ENCODE data around the gene FAM120B.

FAM120B gene

DNA sequence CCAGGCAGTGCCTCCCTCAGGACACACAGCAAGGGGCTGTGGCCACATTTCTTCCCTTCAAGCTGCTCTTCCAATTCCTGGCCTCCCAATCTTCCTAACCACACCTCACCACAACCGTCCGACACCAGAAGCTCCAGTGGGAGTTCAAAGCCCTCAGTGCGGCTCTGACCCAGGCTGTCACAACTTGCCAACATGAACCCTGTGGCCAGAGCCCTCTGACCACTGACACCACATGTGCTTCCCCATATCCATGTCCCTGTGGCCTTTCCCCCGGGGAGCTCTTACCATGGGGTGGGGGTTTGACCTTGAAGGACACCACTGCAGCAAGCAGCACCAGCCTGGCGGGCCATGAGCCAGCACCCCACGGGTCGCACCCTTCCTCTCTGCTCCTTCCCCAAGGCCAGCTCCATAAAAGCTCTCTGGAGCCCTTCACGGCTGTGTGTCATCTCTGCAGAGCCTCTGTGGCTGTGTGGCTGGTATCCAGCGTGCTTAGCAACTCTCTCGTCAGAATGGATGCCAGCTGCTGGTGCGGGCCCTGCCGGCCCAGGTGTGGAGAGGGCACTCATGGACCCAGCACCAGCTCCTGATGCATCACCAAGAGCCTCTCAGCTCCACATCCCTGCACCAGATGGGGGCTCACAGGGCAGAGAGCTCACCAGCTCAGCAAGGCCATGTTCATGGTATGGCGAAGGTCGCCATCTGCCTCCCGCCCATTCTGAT is 140.4 kb downstream of the FAM120B start:
- TF ChIP-seq FOXP2 (optimal IDR thresholded peaks at IDR 0.05; ENCODE audit: control extremely low read depth, extremely low read length, insufficient read depth), result no peak
- TF ChIP-seq EZH2 (IDR thresholded peaks at IDR 0.05), result no peak
- no peak for TF ChIP-seq POLR2AphosphoS5 (IDR thresholded peaks at IDR 0.05; ENCODE audit: borderline replicate concordance, low read depth, low read length)
- H3K27ac ChIP-seq, result no peak overlapping the region
- H3K9me3 ChIP-seq (ENCODE audit: low read depth, low read length), result no peaks in the 10 kb centered on the region
- H3K36me3 ChIP-seq (ENCODE audit: insufficient read depth, low read length), result no peaks in the 10 kb centered on the region
- H3K9ac ChIP-seq (ENCODE audit: insufficient read length), result no peak overlapping the region
- no peak for DNase-seq (ENCODE audit: low read depth, low spot score)
- H3K4me3 ChIP-seq, result no peak overlapping the region

DNA sequence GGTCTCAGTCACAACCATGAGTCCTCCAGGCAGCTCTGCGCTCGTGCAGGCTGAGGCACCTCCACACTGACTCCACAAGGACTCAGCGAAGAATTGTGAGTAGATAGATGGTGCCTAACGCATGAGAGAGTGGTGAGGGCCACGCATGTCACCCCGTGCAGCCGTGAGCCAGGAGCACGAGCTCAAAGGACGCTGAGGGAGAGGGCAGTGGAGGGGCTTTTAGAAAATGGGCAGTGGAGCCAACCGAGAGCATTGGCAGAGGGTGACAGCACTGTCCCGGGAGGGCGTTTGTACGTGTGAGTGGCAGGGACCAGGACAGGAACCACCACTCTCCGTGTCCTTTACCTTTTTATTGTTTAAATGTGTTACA is 141.0 kb downstream of the FAM120B start:
- Histone ChIP-seq H3K9me3 (ENCODE audit: low read depth, low read length) (no peaks in the 10 kb centered on the region), H3K4me3 (no peak overlapping the region), H3K27ac (no peak overlapping the region), H3K36me3 (ENCODE audit: insufficient read depth, low read length) (no peaks in the 10 kb centered on the region), H3K9ac (ENCODE audit: insufficient read length) (no peak overlapping the region)
- DNase-seq (ENCODE audit: low read depth, low spot score), result no peak
- TF ChIP-seq FOXP2 (optimal IDR thresholded peaks at IDR 0.05; ENCODE audit: control extremely low read depth, extremely low read length, insufficient read depth) (no peak), EZH2 (IDR thresholded peaks at IDR 0.05) (no peak), POLR2AphosphoS5 (IDR thresholded peaks at IDR 0.05; ENCODE audit: borderline replicate concordance, low read depth, low read length) (no peak)

DNA sequence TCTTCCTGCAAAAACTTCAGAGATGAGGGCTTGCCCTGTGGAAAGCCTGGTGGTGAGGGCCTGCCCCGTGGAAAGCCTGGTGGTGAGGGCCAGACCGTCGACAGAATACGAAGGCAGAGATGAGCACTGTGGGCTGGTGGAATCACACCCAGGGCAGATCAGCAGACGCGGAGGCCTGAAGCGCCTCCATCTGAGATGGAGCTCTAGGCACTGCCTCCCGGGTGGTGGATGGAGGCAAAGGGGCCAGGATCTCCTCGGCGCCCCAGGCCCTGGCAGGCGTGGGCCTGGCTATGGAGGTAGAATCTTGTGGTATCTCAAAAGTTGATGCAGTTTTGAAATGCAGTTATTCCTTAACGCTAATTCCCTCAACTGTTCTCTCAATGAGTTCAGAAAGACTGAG is 141.8 kb downstream of the FAM120B start:
- Histone ChIP-seq H3K4me3 (no peak overlapping the region), H3K36me3 (ENCODE audit: insufficient read depth, low read length) (no peaks in the 10 kb centered on the region), H3K9me3 (ENCODE audit: low read depth, low read length) (no peaks in the 10 kb centered on the region), H3K27ac (no peak overlapping the region), H3K9ac (ENCODE audit: insufficient read length) (no peak overlapping the region)
- DNase-seq (ENCODE audit: low read depth, low spot score), result no peak
- no peak for TF ChIP-seq EZH2 (IDR thresholded peaks at IDR 0.05)
- no peak for TF ChIP-seq FOXP2 (optimal IDR thresholded peaks at IDR 0.05; ENCODE audit: control extremely low read depth, extremely low read length, insufficient read depth)
- TF ChIP-seq POLR2AphosphoS5 (IDR thresholded peaks at IDR 0.05; ENCODE audit: borderline replicate concordance, low read depth, low read length), result no peak

DNA sequence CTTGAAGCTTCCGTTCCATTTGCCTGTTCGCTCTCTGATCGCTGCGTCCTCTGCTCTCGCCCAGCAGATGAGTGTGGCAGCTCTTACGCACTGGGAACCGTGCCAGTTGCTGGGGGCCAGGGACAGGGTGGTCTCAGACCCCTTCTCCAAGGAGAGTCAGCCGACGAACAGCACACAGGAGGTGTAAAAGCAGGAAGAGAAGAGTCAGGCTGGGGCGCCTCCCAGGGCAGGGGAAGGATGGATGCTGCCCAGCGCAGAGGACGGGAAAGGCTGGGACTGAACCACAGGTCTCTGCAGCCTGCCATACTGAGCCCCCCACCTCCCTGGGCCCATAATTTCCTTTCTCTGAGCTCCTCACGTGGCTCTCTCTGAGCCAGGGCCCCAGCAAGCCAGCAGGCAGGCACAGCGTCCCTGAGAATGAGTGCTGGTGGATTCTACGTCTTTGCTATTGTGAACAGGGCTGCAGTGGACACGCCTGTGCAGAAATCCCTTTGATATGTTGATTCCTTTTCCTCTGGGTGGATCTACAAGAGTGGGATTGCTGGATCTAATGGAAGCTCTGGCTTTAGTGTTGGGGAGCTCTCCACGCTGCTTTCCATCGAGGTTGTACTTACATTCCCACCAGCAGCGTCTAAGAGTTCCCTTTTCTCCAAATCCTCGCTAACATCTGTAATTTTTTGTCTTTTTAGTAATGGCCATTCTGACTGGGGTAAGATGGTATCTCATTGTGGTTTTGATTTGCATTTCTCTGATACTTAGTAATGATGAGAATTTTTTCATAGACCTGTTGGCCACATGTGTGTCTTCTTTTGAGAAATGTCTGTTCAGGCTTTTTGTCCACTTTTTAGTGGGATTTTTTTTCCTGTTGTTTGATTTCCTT is 142.4 kb downstream of the FAM120B start:
- no peak overlapping the region for H3K4me3 ChIP-seq
- TF ChIP-seq FOXP2 (optimal IDR thresholded peaks at IDR 0.05; ENCODE audit: control extremely low read depth, extremely low read length, insufficient read depth) (no peak), POLR2AphosphoS5 (IDR thresholded peaks at IDR 0.05; ENCODE audit: borderline replicate concordance, low read depth, low read length) (no peak), EZH2 (IDR thresholded peaks at IDR 0.05) (no peak)
- DNase-seq (ENCODE audit: low read depth, low spot score), result no peak
- H3K9ac ChIP-seq (ENCODE audit: insufficient read length), result no peak overlapping the region
- no peaks in the 10 kb centered on the region for H3K36me3 ChIP-seq (ENCODE audit: insufficient read depth, low read length)
- no peak overlapping the region for H3K27ac ChIP-seq
- no peaks in the 10 kb centered on the region for H3K9me3 ChIP-seq (ENCODE audit: low read depth, low read length)

DNA sequence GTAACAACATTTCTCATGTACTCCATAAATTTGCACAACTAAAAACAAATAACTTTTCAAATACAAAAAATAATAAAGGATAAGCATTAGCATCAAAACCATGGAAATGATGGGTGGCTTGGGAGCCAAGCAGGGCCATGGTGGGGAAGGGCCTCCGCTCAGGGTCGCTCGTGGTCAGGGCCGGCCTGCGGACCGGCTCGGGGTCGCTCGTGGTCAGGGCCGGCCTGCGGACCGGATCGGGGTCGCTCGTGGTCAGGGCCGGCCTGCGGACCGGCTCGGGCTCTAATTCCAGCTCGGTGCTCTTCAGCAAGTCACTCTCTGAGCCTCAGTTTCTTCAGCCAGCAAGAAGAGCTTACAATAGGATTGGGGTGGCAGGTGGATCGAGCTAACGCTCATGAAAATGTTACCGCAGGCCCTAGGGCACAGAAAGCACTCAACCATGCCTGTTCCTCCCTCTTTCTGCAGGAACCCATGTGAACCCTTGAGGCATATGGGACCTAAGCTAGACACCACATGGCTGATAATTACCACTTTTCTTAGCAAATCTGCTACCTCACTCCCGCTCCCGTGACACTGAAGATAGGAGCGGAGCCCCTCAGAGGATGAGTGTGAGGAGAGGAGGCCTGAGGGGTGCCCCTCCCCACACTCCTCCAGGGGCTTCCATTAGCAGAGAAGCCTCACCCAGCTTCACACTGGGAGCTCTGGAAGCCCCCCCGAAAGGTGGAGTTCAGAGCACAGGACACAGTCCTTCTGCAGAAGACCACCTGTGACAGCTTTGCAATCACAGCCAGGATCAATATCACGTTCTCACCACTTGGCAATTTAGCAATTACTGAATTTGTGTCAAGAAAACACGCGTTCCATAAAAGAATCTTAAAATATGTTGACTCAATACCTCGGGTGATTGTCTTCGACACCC is 143.5 kb downstream of the FAM120B start:
- Histone ChIP-seq H3K36me3 (ENCODE audit: insufficient read depth, low read length) (no peaks in the 10 kb centered on the region), H3K27ac (no peak overlapping the region), H3K9me3 (ENCODE audit: low read depth, low read length) (no peaks in the 10 kb centered on the region), H3K9ac (ENCODE audit: insufficient read length) (no peak overlapping the region), H3K4me3 (no peak overlapping the region)
- TF ChIP-seq FOXP2 (optimal IDR thresholded peaks at IDR 0.05; ENCODE audit: control extremely low read depth, extremely low read length, insufficient read depth) (no peak), EZH2 (IDR thresholded peaks at IDR 0.05) (no peak), POLR2AphosphoS5 (IDR thresholded peaks at IDR 0.05; ENCODE audit: borderline replicate concordance, low read depth, low read length) (no peak)
- DNase-seq (ENCODE audit: low read depth, low spot score), result no peak

DNA sequence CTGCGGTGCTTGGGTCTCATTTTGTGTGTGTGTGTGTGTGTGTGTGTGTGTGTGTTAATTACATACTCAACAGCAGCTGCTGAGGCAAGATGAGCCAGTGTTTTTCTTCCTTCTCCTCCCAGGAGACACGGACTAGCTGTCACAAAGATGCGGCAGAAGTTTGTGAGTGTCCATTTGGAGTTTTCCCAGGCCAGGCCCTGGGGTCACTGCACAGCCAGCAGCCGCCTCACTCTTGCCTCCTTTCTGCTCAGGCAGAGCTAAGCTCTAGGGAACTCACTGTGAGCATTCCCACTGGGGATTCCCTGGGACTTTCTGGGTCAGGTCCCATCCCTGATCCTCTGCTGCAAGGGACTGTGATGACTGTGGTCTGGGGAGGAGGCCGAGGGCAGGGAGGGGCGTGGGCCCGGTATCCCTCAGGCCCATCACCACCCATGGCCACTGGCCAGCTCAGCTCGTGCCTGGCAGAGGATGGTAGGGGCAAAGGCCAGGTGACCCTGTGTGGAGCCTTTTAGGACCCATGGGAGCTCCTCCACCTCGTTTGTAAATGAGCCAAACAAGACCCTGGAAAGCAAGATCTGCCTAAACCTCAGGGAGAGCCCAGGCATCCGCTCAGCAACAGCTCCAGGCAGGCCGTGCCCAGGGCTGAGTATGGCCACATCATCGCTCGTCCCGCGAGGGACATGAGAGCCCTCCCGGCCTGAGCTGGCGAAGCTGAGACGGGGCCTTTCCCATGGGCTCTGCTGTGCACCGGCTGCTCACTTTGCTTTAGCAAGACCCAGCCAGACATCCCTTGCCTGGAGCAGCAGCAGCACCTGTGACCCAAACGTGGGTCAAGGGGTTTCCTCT is 144.6 kb downstream of the FAM120B start:
- H3K9ac ChIP-seq (ENCODE audit: insufficient read length), result no peak overlapping the region
- no peak for DNase-seq (ENCODE audit: low read depth, low spot score)
- no peak overlapping the region for H3K27ac ChIP-seq
- H3K9me3 ChIP-seq (ENCODE audit: low read depth, low read length), result no peaks in the 10 kb centered on the region
- no peaks in the 10 kb centered on the region for H3K36me3 ChIP-seq (ENCODE audit: insufficient read depth, low read length)
- TF ChIP-seq EZH2 (IDR thresholded peaks at IDR 0.05) (no peak), FOXP2 (optimal IDR thresholded peaks at IDR 0.05; ENCODE audit: control extremely low read depth, extremely low read length, insufficient read depth) (no peak), POLR2AphosphoS5 (IDR thresholded peaks at IDR 0.05; ENCODE audit: borderline replicate concordance, low read depth, low read length) (no peak)
- H3K4me3 ChIP-seq, result no peak overlapping the region

All from SK-N-MC (cell line).